ENCODE measurements around the gene HMGN1. TPM values are rescaled to one million over a fixed set of nuclear protein-coding genes. Genes with fewer than 3 reads are reported as not detected.

Gene HMGN1, protein sequence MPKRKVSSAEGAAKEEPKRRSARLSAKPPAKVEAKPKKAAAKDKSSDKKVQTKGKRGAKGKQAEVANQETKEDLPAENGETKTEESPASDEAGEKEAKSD
- 100 to 1,000 TPM; 441 to 449 TPM for total RNA-seq

GRCh38 chr21:39348355-39349210 lies at the start of gene HMGN1:
HMGN1 (minus strand) TSS chr21:39349088; CDS start chr21:39348917, 171 bp downstream.
- CTCF ChIA-PET, result interaction anchor here (1.0 to 2.3 kb wide), 7 partner anchors 31 to 165 kb away, joined by 3 to 14 read pairs (median 5); partner anchors contain the start of gene PSMG1
- Mint-ChIP-seq H3K36me3 (peaks cover 33% of the 10 kb centered on the region), H3K9me3 (no peaks in the 10 kb centered on the region), H3K4me3 (peak within 1 kb of the TSS; percentile 98), H3K4me1 (ENCODE audit: low read depth) (peaks cover 33% of the 10 kb centered on the region), H3K27ac (peak within 1 kb of the TSS; percentile 100), H3K27me3 (peaks cover 2% of the 10 kb centered on the region)
- peak; percentile 93 for DNase-seq
- POLR2A ChIA-PET, result interaction anchor here (0.9 to 3.7 kb wide), 5 partner anchors 32 to 165 kb away, joined by 3 to 56 read pairs (median 23); partner anchors contain the start of genes BRWD1 and PSMG1
- intact Hi-C loops (cut with micrococcal nuclease), result loop anchor here (1.0 to 10.0 kb wide), 6 partner anchors 32 to 1784 kb away; partner anchors contain the start of gene PSMG1

- POLR2A ChIA-PET, result no interaction called here
These were observed 48.9 kb upstream of the HMGN1 start for GRCh38 chr21:39397646-39398385.

GRCh38 chr21:39392981-39393380 lies 44.1 kb upstream of the HMGN1 start:
- POLR2A ChIA-PET, result no interaction called here
- no peak for DNase-seq
- H3K27ac Mint-ChIP-seq, result no peak overlapping the region
- intact Hi-C loops (cut with micrococcal nuclease), result no loop called here
- H3K9me3 Mint-ChIP-seq, result no peaks in the 10 kb centered on the region
- H3K36me3 Mint-ChIP-seq, result peaks cover 26% of the 10 kb centered on the region
- H3K4me1 Mint-ChIP-seq (ENCODE audit: low read depth), result peaks cover 12% of the 10 kb centered on the region
- H3K4me3 Mint-ChIP-seq, result no peak overlapping the region
- CTCF ChIA-PET, result no interaction called here
- no peaks in the 10 kb centered on the region for H3K27me3 Mint-ChIP-seq

More at GRCh38 chr21:39397646-39398385, 48.9 kb upstream of the HMGN1 start:
- DNase-seq, result no peak
- Mint-ChIP-seq H3K27ac (no peak overlapping the region), H3K4me3 (no peak overlapping the region), H3K9me3 (no peaks in the 10 kb centered on the region), H3K27me3 (no peaks in the 10 kb centered on the region), H3K4me1 (ENCODE audit: low read depth) (no peaks in the 10 kb centered on the region), H3K36me3 (peaks cover 18% of the 10 kb centered on the region)
- intact Hi-C loops (cut with micrococcal nuclease), result no loop called here
- CTCF ChIA-PET, result interaction anchor here (0.5 to 1.2 kb wide), 3 partner anchors 44 to 159 kb away, joined by 3 to 4 read pairs (median 4); no protein-coding TSS in a partner anchor

- POLR2A ChIA-PET, result interaction anchor here (0.6 kb wide), 1 partner anchor 15 kb away, joined by 3 read pairs; no protein-coding TSS in a partner anchor
- H3K4me1 Mint-ChIP-seq (ENCODE audit: low read depth), result peaks cover 24% of the 10 kb centered on the region
- no peaks in the 10 kb centered on the region for H3K9me3 Mint-ChIP-seq
- no peak for DNase-seq
- H3K27me3 Mint-ChIP-seq, result no peaks in the 10 kb centered on the region
- H3K27ac Mint-ChIP-seq, result no peak overlapping the region
- peaks cover 19% of the 10 kb centered on the region for H3K36me3 Mint-ChIP-seq
- no peak overlapping the region for H3K4me3 Mint-ChIP-seq
- CTCF ChIA-PET, result interaction anchor here (1.0 to 1.4 kb wide), 3 partner anchors 44 to 75 kb away, joined by 3 to 5 read pairs (median 3); no protein-coding TSS in a partner anchor
- intact Hi-C loops (cut with micrococcal nuclease), result no loop called here
These were observed 41.4 kb upstream of the HMGN1 start for GRCh38 chr21:39390212-39390765.

- peaks cover 13% of the 10 kb centered on the region for H3K36me3 Mint-ChIP-seq
- POLR2A ChIA-PET, result no interaction called here
- no peak overlapping the region for H3K27ac Mint-ChIP-seq
- H3K9me3 Mint-ChIP-seq, result no peaks in the 10 kb centered on the region
- H3K4me1 Mint-ChIP-seq (ENCODE audit: low read depth), result peaks cover 32% of the 10 kb centered on the region
- intact Hi-C loops (cut with micrococcal nuclease), result loop anchor here (1.0 to 10.0 kb wide), 7 partner anchors 8 to 881 kb away; partner anchors contain the start of genes ETS2, LCA5L and PSMG1
- no peak for DNase-seq
- CTCF ChIA-PET, result no interaction called here
- H3K27me3 Mint-ChIP-seq, result no peaks in the 10 kb centered on the region
- peak overlapping the region; percentile 20 for H3K4me3 Mint-ChIP-seq
These were observed 39.9 kb upstream of the HMGN1 start for GRCh38 chr21:39388811-39389155.

DNA sequence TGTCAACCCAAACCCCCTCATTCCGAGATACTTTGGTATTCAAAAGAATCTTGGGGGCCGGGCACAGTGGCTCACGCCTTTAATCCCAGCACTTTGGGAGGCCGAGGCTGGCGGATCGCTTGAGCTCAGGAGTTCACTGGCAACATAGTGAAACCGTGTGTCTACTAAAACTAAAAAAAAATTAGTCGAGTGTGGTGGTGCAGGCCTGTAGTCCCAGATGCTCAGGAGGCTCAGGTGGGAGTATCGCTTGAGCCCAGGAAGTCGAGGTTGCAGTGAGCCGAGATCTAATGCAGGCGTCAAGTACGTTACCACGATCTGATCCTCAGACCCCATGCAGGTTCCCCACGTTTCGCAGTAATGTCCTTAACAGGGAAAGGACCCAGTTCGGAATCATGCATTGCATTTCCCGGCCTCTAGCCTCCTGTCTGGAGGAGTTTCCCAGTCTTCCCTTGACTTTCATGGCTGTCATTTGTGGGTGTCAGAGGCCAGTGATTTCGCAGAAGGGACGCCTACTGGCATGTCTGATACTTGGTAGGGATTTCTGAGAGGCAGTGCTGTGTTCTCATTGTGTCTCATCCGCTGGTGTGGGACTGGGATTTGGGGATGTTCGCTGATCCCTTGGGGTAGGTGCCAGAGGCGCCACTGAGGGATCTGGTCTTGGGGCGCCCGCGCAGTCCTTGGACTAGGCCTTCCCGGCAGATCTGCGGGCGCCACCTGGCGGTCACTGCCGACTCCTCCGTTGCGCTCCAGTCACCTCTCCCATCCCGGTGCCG lies 39.3 kb upstream of the HMGN1 start:
- POLR2A ChIA-PET, result interaction anchor here (1.1 to 1.4 kb wide), 4 partner anchors 14 to 205 kb away, joined by 3 to 27 read pairs (median 7); partner anchors contain the start of genes BRWD1, HMGN1 and PSMG1
- CTCF ChIA-PET, result interaction anchor here (0.6 to 1.8 kb wide), 10 partner anchors 15 to 205 kb away, joined by 3 to 14 read pairs (median 5); partner anchors contain the start of genes HMGN1 and PSMG1
- Mint-ChIP-seq H3K27me3 (no peaks in the 10 kb centered on the region), H3K4me3 (peak overlapping the region; percentile 80), H3K36me3 (peaks cover 11% of the 10 kb centered on the region), H3K9me3 (no peaks in the 10 kb centered on the region), H3K27ac (peak overlapping the region; percentile 87), H3K4me1 (ENCODE audit: low read depth) (peaks cover 32% of the 10 kb centered on the region)
- DNase-seq, result peak; percentile 92
- intact Hi-C loops (cut with micrococcal nuclease), result loop anchor here (1.0 to 10.0 kb wide), 7 partner anchors 8 to 881 kb away; partner anchors contain the start of genes ETS2, LCA5L and PSMG1

- Mint-ChIP-seq H3K9me3 (no peaks in the 10 kb centered on the region), H3K27me3 (no peaks in the 10 kb centered on the region), H3K4me1 (ENCODE audit: low read depth) (peaks cover 32% of the 10 kb centered on the region), H3K36me3 (peaks cover 6% of the 10 kb centered on the region), H3K27ac (peak overlapping the region; percentile 87), H3K4me3 (peak overlapping the region; percentile 80)
- DNase-seq, result peak; percentile 95
- intact Hi-C loops (cut with micrococcal nuclease), result loop anchor here (1.0 to 10.0 kb wide), 8 partner anchors 7 to 880 kb away; partner anchors contain the start of genes ETS2, HMGN1, LCA5L and PSMG1
- CTCF ChIA-PET, result interaction anchor here (0.6 to 1.8 kb wide), 13 partner anchors 14 to 204 kb away, joined by 3 to 14 read pairs (median 5); partner anchors contain the start of genes HMGN1 and PSMG1
- POLR2A ChIA-PET, result interaction anchor here (1.0 to 1.4 kb wide), 5 partner anchors 11 to 204 kb away, joined by 3 to 27 read pairs (median 6); partner anchors contain the start of genes BRWD1, HMGN1 and PSMG1
These were observed 38.7 kb upstream of the HMGN1 start for GRCh38 chr21:39387461-39388037.

- CTCF ChIA-PET, result interaction anchor here (0.7 to 1.8 kb wide), 5 partner anchors 37 to 161 kb away, joined by 3 to 14 read pairs (median 5); partner anchors contain the start of gene HMGN1
- POLR2A ChIA-PET, result interaction anchor here (1.0 to 1.4 kb wide), 4 partner anchors 10 to 74 kb away, joined by 3 to 27 read pairs (median 6); partner anchors contain the start of genes BRWD1 and HMGN1
- H3K4me3 Mint-ChIP-seq, result peak overlapping the region; percentile 80
- peaks cover 6% of the 10 kb centered on the region for H3K36me3 Mint-ChIP-seq
- DNase-seq, result no peak
- H3K27ac Mint-ChIP-seq, result peak overlapping the region; percentile 87
- no peaks in the 10 kb centered on the region for H3K27me3 Mint-ChIP-seq
- intact Hi-C loops (cut with micrococcal nuclease), result loop anchor here (1.0 to 10.0 kb wide), 4 partner anchors 38 to 880 kb away; partner anchors contain the start of genes ETS2 and HMGN1
- H3K9me3 Mint-ChIP-seq, result no peaks in the 10 kb centered on the region
- peaks cover 36% of the 10 kb centered on the region for H3K4me1 Mint-ChIP-seq (ENCODE audit: low read depth)
These were observed 38.0 kb upstream of the HMGN1 start for GRCh38 chr21:39386899-39387298.

DNA sequence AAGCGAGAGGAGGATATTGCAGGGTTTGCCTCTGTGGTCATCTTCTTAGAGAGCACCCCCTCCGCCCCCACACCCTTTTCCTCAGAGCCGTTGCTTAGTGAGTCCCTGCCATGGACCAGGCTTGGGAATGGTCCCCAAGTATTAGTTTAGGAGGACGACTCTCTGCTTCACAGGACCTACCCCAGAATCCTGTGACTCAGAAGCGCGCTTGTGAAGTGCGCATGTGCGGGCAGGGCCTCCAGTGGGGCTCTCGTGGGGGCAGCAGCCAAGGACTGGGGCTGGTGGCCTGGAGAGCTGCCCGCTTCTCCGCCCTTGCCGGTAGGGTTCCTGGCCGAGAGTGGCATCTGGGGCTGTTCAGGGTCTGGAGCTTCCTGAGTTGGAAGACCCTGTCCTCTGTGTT lies 37.3 kb upstream of the HMGN1 start:
- Mint-ChIP-seq H3K4me1 (ENCODE audit: low read depth) (peaks cover 39% of the 10 kb centered on the region), H3K27ac (peak overlapping the region; percentile 51), H3K4me3 (peak overlapping the region; percentile 64), H3K9me3 (no peaks in the 10 kb centered on the region), H3K27me3 (no peaks in the 10 kb centered on the region), H3K36me3 (peaks cover 4% of the 10 kb centered on the region)
- POLR2A ChIA-PET, result no interaction called here
- CTCF ChIA-PET, result interaction anchor here (1.5 kb wide), 1 partner anchor 38 kb away, joined by 3 read pairs; no protein-coding TSS in a partner anchor
- intact Hi-C loops (cut with micrococcal nuclease), result loop anchor here (5.0 to 10.0 kb wide), 3 partner anchors 581 to 879 kb away; partner anchors contain the start of gene ETS2
- DNase-seq, result peak; percentile 30

Measured in activated CD4-positive, alpha-beta memory T cell treated with anti-CD3 and anti-CD28 coated beads for 36 hours (primary cell).